EH (cell line): ENCODE data around the gene ARSA.
"Not testable (repeated sequence)": the region's sequence is repeated elsewhere in the genome, so short reads cannot be mapped to it uniquely, and the experiment has no call there.

Experiments
- DNase-seq: peaks from one replicate; pipeline ENCODE4 v3.0.0-alpha.2; 2015; ENCODE audit warnings: low read depth

Gene ARSA

GRCh38 chr22:50621948-50622722, 5.8 kb downstream of the ARSA start:
- DNase-seq, result no peak

- peak; percentile 9 for DNase-seq
Measured at GRCh38 chr22:50621356-50621880, 6.5 kb downstream of the ARSA start.

- DNase-seq, result no peak
Measured at GRCh38 chr22:50620593-50621355, 7.2 kb downstream of the ARSA start.

- DNase-seq, result not testable (repeated sequence)
Measured at GRCh38 chr22:50614296-50614695, 13.7 kb downstream of the ARSA start.

- DNase-seq, result no peak
Measured at GRCh38 chr22:50613291-50613981, 14.5 kb downstream of the ARSA start.

GRCh38 chr22:50612528-50613221, 15.3 kb downstream of the ARSA start:
- DNase-seq, result no peak

GRCh38 chr22:50612168-50612527, 15.8 kb downstream of the ARSA start:
- no peak for DNase-seq

GRCh38 chr22:50611341-50612060, 16.5 kb downstream of the ARSA start:
- no peak for DNase-seq

GRCh38 chr22:50610581-50610980, 17.4 kb downstream of the ARSA start:
- no peak for DNase-seq

- no peak for DNase-seq
Measured at GRCh38 chr22:50610041-50610451, 17.9 kb downstream of the ARSA start.

- DNase-seq, result no peak
Measured at GRCh38 chr22:50609599-50609998, 18.4 kb downstream of the ARSA start.

- DNase-seq, result no peak
Measured at GRCh38 chr22:50608996-50609395, 19.0 kb downstream of the ARSA start.

GRCh38 chr22:50608058-50608840, 19.7 kb downstream of the ARSA start:
- not testable (repeated sequence) for DNase-seq

GRCh38 chr22:50607659-50608020, 20.3 kb downstream of the ARSA start:
- DNase-seq, result no peak

GRCh38 chr22:50606946-50607658, 20.9 kb downstream of the ARSA start:
- DNase-seq, result no peak

GRCh38 chr22:50606165-50606945, 21.6 kb downstream of the ARSA start:
- no peak for DNase-seq

GRCh38 chr22:50605613-50606074, 22.3 kb downstream of the ARSA start:
- DNase-seq, result no peak

- DNase-seq, result no peak
Measured at GRCh38 chr22:50605002-50605612, 22.8 kb downstream of the ARSA start.
